Posterior cingulate gyrus (tissue), 11 donors: ENCODE results near the gene DYRK1B.
"Not testable (repeated sequence)": the region's sequence is repeated elsewhere in the genome, so short reads cannot be mapped to it uniquely, and the experiment has no call there.

Source experiments
- DNase-seq, 10 donors: peaks; one replicate each; pipeline versions ENCODE4 v3.0.0 to v3.0.0-alpha.2; 2020 to 2021; ENCODE audit warnings: mixed read lengths in 3 of 10
- intact Hi-C: fragments of 100-400 bp; cut with DNase I; formaldehyde crosslinking; loops from one replicate; pipeline ENCODE4 v1.15.1; 2023

Gene DYRK1B

GRCh38 chr19:39817888-39818561, 15.9 kb downstream of the DYRK1B start:
- intact Hi-C loops, result no loop called here
- DNase-seq, result no peak

GRCh38 chr19:39816287-39817048, 17.5 kb downstream of the DYRK1B start:
- intact Hi-C loops, result no loop called here

GRCh38 chr19:39814595-39814994, 19.4 kb downstream of the DYRK1B start:
- no peak for DNase-seq
- intact Hi-C loops, result no loop called here

More at GRCh38 chr19:39816287-39817048, 17.5 kb downstream of the DYRK1B start:
- no peak for DNase-seq

- intact Hi-C loops, DNase-seq: not testable (repeated sequence)
Observed at GRCh38 chr19:39814111-39814510, 19.9 kb downstream of the DYRK1B start.

GRCh38 chr19:39813264-39813993, 20.5 kb downstream of the DYRK1B start:
- no peak for DNase-seq
- intact Hi-C loops, result no loop called here

GRCh38 chr19:39811064-39811463, 22.9 kb downstream of the DYRK1B start:
- intact Hi-C loops, result no loop called here

GRCh38 chr19:39810424-39810823, 23.5 kb downstream of the DYRK1B start:
- DNase-seq, result no peak
- intact Hi-C loops, result no loop called here

More at GRCh38 chr19:39811064-39811463, 22.9 kb downstream of the DYRK1B start:
- no peak for DNase-seq

GRCh38 chr19:39809368-39809767, 24.6 kb downstream of the DYRK1B start:
- intact Hi-C loops, result no loop called here
- DNase-seq, result no peak

GRCh38 chr19:39808688-39809087, 25.3 kb downstream of the DYRK1B start:
- DNase-seq, intact Hi-C loops: not testable (repeated sequence)

- intact Hi-C loops, result no loop called here
- DNase-seq, result no peak
Observed at GRCh38 chr19:39807846-39808364, 26.1 kb downstream of the DYRK1B start.

- no peak for DNase-seq
- intact Hi-C loops, result no loop called here
Observed at GRCh38 chr19:39805104-39805503, 28.9 kb downstream of the DYRK1B start.

- no peak for DNase-seq
- intact Hi-C loops, result no loop called here
Observed at GRCh38 chr19:39802958-39803357, 31.0 kb downstream of the DYRK1B start.

GRCh38 chr19:39797083-39797482, 36.9 kb downstream of the DYRK1B start:
- no peak for DNase-seq
- intact Hi-C loops, result no loop called here

- DNase-seq, result no peak
- intact Hi-C loops, result no loop called here
Observed at GRCh38 chr19:39796000-39796498, 37.9 kb downstream of the DYRK1B start.

- DNase-seq, result no peak
- intact Hi-C loops, result no loop called here
Observed at GRCh38 chr19:39795001-39795400, 39.0 kb downstream of the DYRK1B start.

- intact Hi-C loops, result loop anchor here (2.0 kb wide), 2 partner anchors 52 to 178 kb away; partner anchors contain the start of gene PSMC4
Observed at GRCh38 chr19:39792999-39793546, 40.9 kb downstream of the DYRK1B start.

GRCh38 chr19:39788244-39788643, 45.7 kb downstream of the DYRK1B start:
- intact Hi-C loops, result no loop called here
- DNase-seq, result no peak

More at GRCh38 chr19:39792999-39793546, 40.9 kb downstream of the DYRK1B start:
- peak in 9 of 10 donors; percentile 30 to 94 (median 64) for DNase-seq

GRCh38 chr19:39780894-39781293, 53.1 kb downstream of the DYRK1B start:
- intact Hi-C loops, result no loop called here
- DNase-seq, result no peak

- DNase-seq, result no peak
- intact Hi-C loops, result no loop called here
Observed at GRCh38 chr19:39778763-39779162, 55.2 kb downstream of the DYRK1B start, which contains the start of gene LEUTX. Gene LEUTX (plus strand): TSS chr19:39778854. CDS start chr19:39778921, 67 bp downstream.
